Measurements from ENCODE around the gene PRDM11. TPM values are rescaled to one million over a fixed set of nuclear protein-coding genes. Genes with fewer than 3 reads are reported as not detected.

PRDM11 gene
- polyA plus RNA-seq, 1 experiment: 2.6 TPM

DNA sequence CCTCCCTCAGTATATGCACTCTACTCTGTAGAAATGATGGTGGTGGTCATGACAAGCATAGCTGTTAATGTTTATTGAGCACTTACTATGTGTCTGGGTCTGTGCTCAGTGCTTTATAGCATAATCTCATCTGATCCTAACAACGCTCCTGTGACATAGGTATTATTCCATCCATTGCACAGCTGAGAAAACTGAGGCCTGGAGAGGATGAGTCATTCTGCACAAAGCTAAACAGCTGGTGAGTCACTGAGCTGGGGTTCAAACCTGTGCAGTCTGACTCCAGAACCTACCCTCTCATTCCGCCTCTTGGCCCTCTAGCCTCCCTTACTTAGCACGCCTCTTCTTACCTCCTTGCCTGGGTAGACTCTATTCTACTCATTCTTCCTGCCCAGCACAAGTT, 41.7 kb downstream of the PRDM11 start:
- no peaks in the 10 kb centered on the region for H3K9me3 ChIP-seq (ENCODE audit: control insufficient read depth, insufficient read depth, low read length)
- H3K27me3 ChIP-seq (ENCODE audit: control insufficient read depth, insufficient read depth, low read length): no peaks in the 10 kb centered on the region
- no peak overlapping the region for H3K27ac ChIP-seq (ENCODE audit: low read depth, low read length)
- TF ChIP-seq, protein P1, sequence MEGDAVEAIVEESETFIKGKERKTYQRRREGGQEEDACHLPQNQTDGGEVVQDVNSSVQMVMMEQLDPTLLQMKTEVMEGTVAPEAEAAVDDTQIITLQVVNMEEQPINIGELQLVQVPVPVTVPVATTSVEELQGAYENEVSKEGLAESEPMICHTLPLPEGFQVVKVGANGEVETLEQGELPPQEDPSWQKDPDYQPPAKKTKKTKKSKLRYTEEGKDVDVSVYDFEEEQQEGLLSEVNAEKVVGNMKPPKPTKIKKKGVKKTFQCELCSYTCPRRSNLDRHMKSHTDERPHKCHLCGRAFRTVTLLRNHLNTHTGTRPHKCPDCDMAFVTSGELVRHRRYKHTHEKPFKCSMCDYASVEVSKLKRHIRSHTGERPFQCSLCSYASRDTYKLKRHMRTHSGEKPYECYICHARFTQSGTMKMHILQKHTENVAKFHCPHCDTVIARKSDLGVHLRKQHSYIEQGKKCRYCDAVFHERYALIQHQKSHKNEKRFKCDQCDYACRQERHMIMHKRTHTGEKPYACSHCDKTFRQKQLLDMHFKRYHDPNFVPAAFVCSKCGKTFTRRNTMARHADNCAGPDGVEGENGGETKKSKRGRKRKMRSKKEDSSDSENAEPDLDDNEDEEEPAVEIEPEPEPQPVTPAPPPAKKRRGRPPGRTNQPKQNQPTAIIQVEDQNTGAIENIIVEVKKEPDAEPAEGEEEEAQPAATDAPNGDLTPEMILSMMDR (IDR thresholded peaks at IDR 0.05; ENCODE audit: low read depth, low read length): no peak
- no peak for DNase-seq (ENCODE audit: low read depth, low spot score)
- POLR2A ChIA-PET: no interaction called here
- CTCF ChIA-PET: no interaction called here
- no peak overlapping the region for H3K4me3 ChIP-seq (ENCODE audit: low read depth, low read length)

DNA sequence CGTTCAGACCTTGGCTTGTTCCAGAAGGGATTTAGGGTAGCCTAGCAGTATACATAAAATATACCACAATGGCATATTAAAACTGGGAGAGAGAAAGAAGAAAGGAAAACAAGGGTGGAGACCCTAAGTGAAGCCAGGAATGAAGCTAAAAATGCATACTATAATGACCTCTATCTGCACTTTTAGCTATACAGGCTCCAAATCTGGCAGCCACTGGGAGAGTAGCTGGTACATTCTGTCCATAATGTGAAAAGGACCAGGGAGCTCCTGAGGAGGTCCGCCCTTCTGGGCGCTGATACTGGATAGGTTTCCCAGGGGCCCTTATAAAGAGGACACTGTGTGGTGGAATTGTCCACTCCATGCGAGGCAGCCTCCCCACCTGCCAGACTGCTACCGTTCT, 42.8 kb downstream of the PRDM11 start:
- ChIA-PET CTCF (no interaction called here), POLR2A (no interaction called here)
- TF ChIP-seq, protein P1 (IDR thresholded peaks at IDR 0.05; ENCODE audit: low read depth, low read length): no peak

DNA sequence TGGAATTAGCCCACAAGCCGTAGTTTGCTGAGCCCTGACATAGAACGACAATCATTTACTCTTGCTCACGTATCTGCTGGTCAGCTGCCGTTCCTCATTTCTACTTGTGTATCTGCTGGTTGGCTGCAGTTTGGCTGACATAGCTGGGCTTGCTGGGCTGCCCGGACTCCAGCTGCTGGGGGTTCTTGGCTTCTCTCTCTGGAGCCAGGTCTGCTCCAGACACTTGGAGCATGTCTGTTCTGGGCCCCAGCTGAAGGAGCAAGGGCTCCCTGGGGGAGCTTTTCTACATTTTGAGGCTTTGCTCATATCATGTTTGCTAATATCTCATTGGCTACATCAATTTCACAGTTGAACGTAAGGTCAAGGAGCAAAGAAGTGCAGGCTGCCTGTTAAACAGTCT, 47.3 kb downstream of the PRDM11 start:
- CTCF ChIA-PET: no interaction called here

More for the DNA sequence above, 42.8 kb downstream of the PRDM11 start:
- Histone ChIP-seq H3K4me3 (ENCODE audit: low read depth, low read length) (no peak overlapping the region), H3K9me3 (ENCODE audit: control insufficient read depth, insufficient read depth, low read length) (no peaks in the 10 kb centered on the region), H3K27ac (ENCODE audit: low read depth, low read length) (no peak overlapping the region), H3K27me3 (ENCODE audit: control insufficient read depth, insufficient read depth, low read length) (no peaks in the 10 kb centered on the region)
- no peak for DNase-seq (ENCODE audit: low read depth, low spot score)

DNA sequence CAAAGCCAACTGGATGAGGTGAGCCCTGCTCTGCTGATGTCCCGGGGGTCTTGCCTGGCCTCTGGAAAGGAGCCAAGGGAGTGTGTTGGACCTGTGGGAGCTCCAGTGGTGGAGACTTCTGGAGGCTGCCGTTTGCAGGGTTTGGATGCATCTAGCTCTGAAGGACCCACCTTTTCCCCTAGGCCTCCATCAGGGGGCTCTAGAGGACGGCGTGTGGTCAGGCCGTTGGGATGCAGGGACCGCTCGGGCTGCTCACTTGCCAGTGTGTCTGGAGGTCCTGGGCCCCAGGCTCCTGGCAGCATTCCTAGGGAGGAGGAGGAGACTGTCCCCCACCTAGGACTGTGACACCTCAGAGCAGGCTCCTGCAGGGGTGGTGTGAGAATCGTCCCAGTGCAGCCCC, 58.3 kb downstream of the PRDM11 start:
- POLR2A ChIA-PET: no interaction called here
- H3K4me3 ChIP-seq (ENCODE audit: low read depth, low read length): no peak overlapping the region
- no peak overlapping the region for H3K27ac ChIP-seq (ENCODE audit: low read depth, low read length)
- peaks cover 2% of the 10 kb centered on the region for H3K27me3 ChIP-seq (ENCODE audit: control insufficient read depth, insufficient read depth, low read length)
- CTCF ChIA-PET: no interaction called here
- no peak for DNase-seq (ENCODE audit: low read depth, low spot score)
- no peaks in the 10 kb centered on the region for H3K9me3 ChIP-seq (ENCODE audit: control insufficient read depth, insufficient read depth, low read length)
- TF ChIP-seq, protein P1 (IDR thresholded peaks at IDR 0.05; ENCODE audit: low read depth, low read length): no peak; the same call in 1 of the 2 replicates

More for the DNA sequence above, 47.3 kb downstream of the PRDM11 start:
- no peaks in the 10 kb centered on the region for H3K9me3 ChIP-seq (ENCODE audit: control insufficient read depth, insufficient read depth, low read length)
- TF ChIP-seq, protein P1 (IDR thresholded peaks at IDR 0.05; ENCODE audit: low read depth, low read length): no peak
- POLR2A ChIA-PET: no interaction called here
- no peak overlapping the region for H3K4me3 ChIP-seq (ENCODE audit: low read depth, low read length)
- DNase-seq (ENCODE audit: low read depth, low spot score): no peak
- H3K27me3 ChIP-seq (ENCODE audit: control insufficient read depth, insufficient read depth, low read length): no peaks in the 10 kb centered on the region
- no peak overlapping the region for H3K27ac ChIP-seq (ENCODE audit: low read depth, low read length)

DNA sequence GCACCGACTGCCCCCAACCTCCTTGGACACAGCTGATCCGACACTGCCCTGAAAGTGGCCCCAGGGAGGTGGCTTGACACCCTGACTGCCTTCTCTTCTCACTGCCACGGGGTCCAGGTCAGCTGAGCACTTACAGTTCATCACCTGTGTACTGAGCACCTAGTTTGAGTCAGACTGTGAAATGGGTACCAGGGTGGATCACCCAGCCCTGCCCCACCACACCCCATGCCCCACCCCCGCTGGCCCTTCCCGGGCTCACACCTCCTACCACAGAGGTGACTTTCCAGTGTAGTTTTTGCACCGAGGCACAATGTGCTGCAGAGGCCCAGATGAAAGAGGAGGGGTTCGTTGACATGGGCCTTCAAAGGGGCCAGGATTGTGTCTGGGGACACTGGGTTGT, 59.5 kb downstream of the PRDM11 start:
- POLR2A ChIA-PET: no interaction called here
- no peak overlapping the region for H3K27ac ChIP-seq (ENCODE audit: low read depth, low read length)
- peaks cover 2% of the 10 kb centered on the region for H3K27me3 ChIP-seq (ENCODE audit: control insufficient read depth, insufficient read depth, low read length)
- no peak overlapping the region for H3K4me3 ChIP-seq (ENCODE audit: low read depth, low read length)
- H3K9me3 ChIP-seq (ENCODE audit: control insufficient read depth, insufficient read depth, low read length): no peaks in the 10 kb centered on the region
- CTCF ChIA-PET: no interaction called here
- DNase-seq (ENCODE audit: low read depth, low spot score): no peak
- TF ChIP-seq, protein P1 (IDR thresholded peaks at IDR 0.05; ENCODE audit: low read depth, low read length): no peak
